Measurements from ENCODE around the gene MYO9A.

DNA sequence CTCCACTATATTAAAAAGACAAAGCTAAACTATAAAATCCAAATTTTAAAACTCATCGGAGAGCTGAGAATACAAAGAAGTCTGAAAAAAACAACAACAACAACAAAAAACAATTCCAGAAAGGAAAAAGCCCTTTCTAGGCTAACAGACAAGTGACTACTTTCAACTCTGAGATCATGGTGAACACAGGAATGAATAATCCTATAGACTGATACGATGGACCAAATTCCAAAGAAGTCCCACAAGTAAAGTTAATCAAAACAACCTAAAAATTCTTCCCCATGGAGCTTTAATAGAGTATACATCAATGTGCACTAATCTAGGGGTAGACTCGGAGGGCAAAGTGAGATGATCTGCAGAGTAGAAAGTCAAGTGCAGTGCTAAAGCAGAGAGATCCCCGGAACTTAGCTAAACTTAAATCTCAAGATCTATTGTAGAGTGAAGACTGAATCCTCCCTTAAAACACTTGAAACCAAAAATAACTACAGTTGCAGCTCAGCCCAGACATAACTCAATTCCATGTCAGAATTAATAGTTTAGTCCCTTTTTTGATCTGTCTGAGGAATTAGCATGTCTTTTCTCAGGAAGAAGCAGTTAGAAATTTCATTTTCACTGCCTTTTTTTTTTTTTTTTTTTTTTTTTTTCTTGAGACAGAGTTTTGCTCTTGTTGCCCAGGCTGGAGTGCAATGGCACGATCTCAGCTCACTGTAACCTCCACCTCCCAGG lies 43.5 kb downstream of the MYO9A start:
- no peak for TF ChIP-seq CTCF (IDR thresholded peaks at IDR 0.05; ENCODE audit: borderline replicate concordance, extremely low read depth, low read length, poor library complexity, severe bottlenecking)
- no peak for TF ChIP-seq EZH2 (IDR thresholded peaks at IDR 0.05; ENCODE audit: borderline replicate concordance, low read depth, low read length, severe bottlenecking)
